T-helper 1 cell treated with Interleukin-12 subunit alpha and Interleukin-12 subunit beta and Interleukin-4 antibody, amounts not matched to agents 30 μg/mL and 1 μg/mL, for 36 hours (primary cell): Measurements from ENCODE around the gene ELF2.
A peak's percentile ranks its signal among the peaks of the same experiment; 100 is the strongest.
"Not testable (repeated sequence)": the region's sequence is repeated elsewhere in the genome, so short reads cannot be mapped to it uniquely, and the experiment has no call there.

Source experiments
- H3K27ac Mint-ChIP-seq: one replicate; pipeline ENCODE4 v1.8.0; 2021; ENCODE audit warnings: mild to moderate bottlenecking, mixed read lengths
- H3K27me3 Mint-ChIP-seq: one replicate; pipeline ENCODE4 v1.8.0; 2021; ENCODE audit warnings: low read depth, mixed read lengths
- H3K36me3 Mint-ChIP-seq: one replicate; pipeline ENCODE4 v1.8.0; 2021; ENCODE audit warnings: low read depth, mixed read lengths
- H3K4me1 Mint-ChIP-seq: one replicate; pipeline ENCODE4 v1.8.0; 2021; ENCODE audit warnings: low read depth, mixed read lengths
- H3K4me3 Mint-ChIP-seq: one replicate; pipeline ENCODE4 v1.8.0; 2021; ENCODE audit warnings: mild to moderate bottlenecking, moderate library complexity, mixed read lengths
- H3K9me3 Mint-ChIP-seq: one replicate; pipeline ENCODE4 v1.8.0; 2021; ENCODE audit warnings: mixed read lengths

ELF2 gene

DNA sequence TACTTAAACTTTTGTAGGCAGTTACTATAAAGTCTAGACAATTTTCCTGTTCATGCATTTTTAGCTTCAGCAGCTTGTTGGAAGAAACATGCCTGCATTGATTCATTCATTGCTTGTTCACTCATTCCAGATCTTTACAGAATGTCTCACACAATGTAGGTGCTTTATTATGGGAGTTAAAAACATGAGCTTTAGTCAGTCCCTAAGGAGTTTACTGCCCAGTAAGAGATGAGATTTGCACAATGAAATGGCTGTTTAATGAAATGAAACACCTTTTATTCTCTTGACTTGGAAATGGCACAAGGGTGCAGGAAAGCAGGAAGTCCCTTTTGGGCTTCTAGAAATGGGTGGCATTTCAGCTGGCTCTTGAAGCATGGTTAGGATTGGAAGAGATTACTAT, 158.5 kb downstream of the ELF2 start:
- Mint-ChIP-seq H3K27ac (no peak overlapping the region), H3K4me3 (no peak overlapping the region), H3K27me3 (no peaks in the 10 kb centered on the region), H3K4me1 (peaks cover 30% of the 10 kb centered on the region), H3K9me3 (no peaks in the 10 kb centered on the region), H3K36me3 (peaks cover 12% of the 10 kb centered on the region)

DNA sequence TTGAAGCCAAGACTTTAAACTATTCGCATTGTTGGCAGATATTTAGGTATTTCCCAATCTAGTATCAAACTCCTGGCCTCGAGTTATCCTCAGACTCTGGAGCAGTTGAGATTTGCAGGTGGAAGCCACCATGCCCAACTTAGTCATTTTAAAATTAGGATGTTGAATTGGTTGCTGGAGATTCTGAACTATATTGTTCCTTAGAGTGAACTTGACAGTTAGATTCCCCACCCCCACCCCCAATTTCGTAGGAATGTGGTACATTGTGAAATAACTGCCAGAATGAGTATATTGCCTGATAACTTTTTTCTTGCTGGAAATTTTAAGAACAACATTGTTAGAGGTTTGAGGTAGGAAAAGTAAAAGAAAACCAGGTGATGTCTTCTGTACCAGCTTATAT, 159.2 kb downstream of the ELF2 start:
- H3K4me1 Mint-ChIP-seq = peaks cover 28% of the 10 kb centered on the region
- H3K4me3 Mint-ChIP-seq = no peak overlapping the region
- no peaks in the 10 kb centered on the region for H3K27me3 Mint-ChIP-seq
- no peaks in the 10 kb centered on the region for H3K9me3 Mint-ChIP-seq
- peaks cover 12% of the 10 kb centered on the region for H3K36me3 Mint-ChIP-seq
- H3K27ac Mint-ChIP-seq = no peak overlapping the region

DNA sequence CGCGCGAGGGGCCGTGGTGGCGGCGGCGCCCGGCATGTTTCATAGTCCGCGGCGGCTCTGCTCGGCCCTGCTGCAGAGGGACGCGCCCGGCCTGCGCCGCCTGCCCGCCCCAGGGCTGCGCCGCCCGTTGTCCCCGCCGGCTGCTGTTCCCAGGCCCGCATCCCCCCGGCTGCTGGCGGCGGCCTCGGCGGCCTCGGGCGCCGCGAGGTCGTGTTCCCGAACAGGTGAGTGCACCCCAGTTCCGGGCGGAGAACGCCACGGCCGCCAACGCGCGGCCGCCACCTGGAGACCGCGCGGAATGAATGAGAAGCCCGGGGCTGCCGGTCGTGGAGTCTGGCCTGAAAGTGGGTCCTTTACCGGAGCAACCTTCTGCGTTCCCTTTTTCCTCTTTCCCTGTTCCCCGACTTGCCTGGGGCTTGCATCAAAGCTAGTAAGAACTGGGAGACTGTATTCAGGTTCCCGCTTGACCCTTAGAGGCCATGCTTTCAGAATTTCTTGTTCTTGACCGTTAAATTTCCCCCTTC, 161.0 kb downstream of the ELF2 start:
- H3K9me3 Mint-ChIP-seq = no peaks in the 10 kb centered on the region
- peak overlapping the region; percentile 87 for H3K27ac Mint-ChIP-seq
- peak overlapping the region; percentile 86 for H3K4me3 Mint-ChIP-seq
- no peaks in the 10 kb centered on the region for H3K27me3 Mint-ChIP-seq
- H3K4me1 Mint-ChIP-seq = peaks cover 28% of the 10 kb centered on the region
- peaks cover 10% of the 10 kb centered on the region for H3K36me3 Mint-ChIP-seq

DNA sequence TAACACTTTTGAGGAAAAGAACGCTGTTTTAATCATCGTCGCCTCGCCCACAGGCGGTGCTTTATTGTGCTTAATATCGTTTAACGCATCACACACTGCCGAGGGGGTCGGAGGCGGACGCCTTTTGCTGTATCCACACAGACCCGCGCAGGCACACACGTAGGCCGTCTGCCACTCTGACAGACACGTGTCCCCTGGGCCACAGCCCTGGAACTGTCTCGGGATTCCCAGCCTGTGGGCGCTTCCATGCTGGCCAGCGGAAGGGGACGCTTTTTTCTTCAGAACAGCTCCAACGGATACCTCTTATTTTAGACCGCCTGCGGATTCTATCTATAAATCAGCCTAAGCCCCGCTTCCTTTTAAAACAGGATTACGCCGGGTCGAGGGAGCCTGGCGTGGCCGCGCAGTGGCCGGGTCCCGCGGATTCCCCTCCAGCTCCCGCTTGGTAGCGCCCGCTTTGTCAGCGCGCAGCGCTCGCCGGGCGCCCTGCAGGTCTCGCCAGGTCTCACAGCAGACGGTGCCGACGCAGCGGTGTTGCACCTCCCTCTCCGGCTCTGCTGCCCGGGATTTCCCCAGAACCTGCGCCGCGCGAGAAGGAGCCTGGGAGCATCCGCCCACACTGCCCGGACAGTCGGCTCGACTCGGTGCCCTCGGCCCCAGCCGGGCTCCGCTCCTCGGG, 161.6 kb downstream of the ELF2 start, which contains the start of gene NOCT:
Gene NOCT (plus strand): TSS at position 513 of the 679 bp plus-strand sequence. CDS start 201 bp downstream, outside the sequence.
- peak within 1 kb of the TSS; percentile 86 for H3K4me3 Mint-ChIP-seq
- H3K4me1 Mint-ChIP-seq = peaks cover 28% of the 10 kb centered on the region
- H3K27ac Mint-ChIP-seq = peak within 1 kb of the TSS; percentile 87
- H3K36me3 Mint-ChIP-seq = peaks cover 9% of the 10 kb centered on the region
- H3K27me3 Mint-ChIP-seq = no peaks in the 10 kb centered on the region
- H3K9me3 Mint-ChIP-seq = no peaks in the 10 kb centered on the region

DNA sequence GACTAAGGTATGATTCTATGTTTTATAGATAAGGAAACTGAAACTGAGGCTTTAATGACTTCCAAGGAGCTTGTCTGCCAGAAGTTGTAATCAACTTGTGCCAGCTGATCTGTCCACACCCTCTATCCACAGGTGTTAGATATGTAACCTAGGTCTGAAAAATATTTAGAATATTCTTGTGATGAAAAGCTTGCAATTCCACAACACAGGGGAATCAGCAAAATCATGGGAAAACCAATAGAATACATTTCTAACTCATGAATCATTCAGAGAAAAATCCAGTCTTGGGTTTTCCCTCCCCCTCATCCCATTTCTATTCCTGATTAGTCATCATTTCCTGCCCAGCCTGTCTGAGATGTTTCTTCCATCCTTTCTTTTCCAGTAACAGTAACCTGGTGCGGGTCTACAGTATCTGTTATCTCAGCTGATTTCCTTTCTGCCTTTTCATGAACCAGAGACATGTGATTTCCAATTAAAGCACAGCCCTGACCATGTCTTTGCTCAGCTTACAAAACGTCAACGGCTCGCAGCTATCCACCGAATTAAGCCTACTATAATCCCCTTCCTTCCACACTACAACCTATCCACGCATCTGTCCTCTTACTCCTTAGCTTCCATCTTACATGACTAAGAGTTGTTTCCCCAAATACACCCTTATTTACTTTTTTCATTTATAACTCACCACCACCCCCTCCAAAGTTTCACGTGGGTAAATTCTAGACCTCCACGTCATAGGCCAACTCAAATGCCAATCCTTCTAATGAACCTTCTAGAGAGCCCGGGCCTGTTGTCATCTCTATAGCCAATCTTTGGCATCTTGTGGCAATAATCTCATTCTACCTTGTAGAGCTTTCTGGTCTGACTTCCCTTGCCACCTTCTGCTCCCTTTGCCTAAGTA, 162.4 kb downstream of the ELF2 start:
- H3K4me1 Mint-ChIP-seq = peaks cover 28% of the 10 kb centered on the region
- peaks cover 3% of the 10 kb centered on the region for H3K36me3 Mint-ChIP-seq
- H3K9me3 Mint-ChIP-seq = no peaks in the 10 kb centered on the region
- no peaks in the 10 kb centered on the region for H3K27me3 Mint-ChIP-seq
- H3K4me3 Mint-ChIP-seq = peak overlapping the region; percentile 78
- H3K27ac Mint-ChIP-seq = peak overlapping the region; percentile 87

DNA sequence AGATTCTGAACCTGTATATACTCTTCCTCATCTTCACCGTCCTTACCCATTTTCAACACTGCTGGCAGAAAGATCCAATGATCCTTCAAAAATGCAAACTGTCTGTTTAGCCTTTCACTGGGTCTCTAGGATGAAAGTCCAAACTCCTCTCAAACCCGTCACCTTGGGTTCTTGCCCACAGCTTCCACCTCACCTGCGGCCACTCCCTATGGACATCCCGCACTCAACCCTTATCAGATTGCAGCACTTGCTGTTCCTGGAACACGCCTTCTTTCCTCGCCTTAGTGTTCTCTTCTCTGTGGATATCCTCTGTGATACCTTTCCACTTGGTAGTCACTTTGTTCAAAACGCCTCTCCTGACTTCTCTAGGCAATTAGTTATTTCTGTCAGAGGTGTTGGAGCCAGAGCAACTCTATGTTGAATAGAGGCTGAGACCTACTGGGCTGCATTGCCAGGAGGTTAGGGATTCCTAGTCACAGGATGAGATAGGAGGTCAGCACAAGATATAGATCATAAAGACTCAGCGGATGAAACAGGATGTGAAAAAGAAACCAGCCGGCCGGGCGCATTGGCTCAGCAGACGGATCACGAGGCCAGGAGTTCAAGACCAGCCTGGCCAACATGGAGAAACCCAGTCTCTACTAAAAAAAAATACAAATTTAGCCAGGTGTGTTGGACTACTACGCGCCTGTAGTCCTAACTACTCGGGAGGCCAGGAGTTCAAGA, 165.6 kb downstream of the ELF2 start:
- H3K36me3 Mint-ChIP-seq = no peaks in the 10 kb centered on the region
- no peak overlapping the region for H3K4me3 Mint-ChIP-seq
- peaks cover 3% of the 10 kb centered on the region for H3K9me3 Mint-ChIP-seq
- H3K27me3 Mint-ChIP-seq = no peaks in the 10 kb centered on the region
- H3K27ac Mint-ChIP-seq = no peak overlapping the region
- H3K4me1 Mint-ChIP-seq = peaks cover 16% of the 10 kb centered on the region

DNA sequence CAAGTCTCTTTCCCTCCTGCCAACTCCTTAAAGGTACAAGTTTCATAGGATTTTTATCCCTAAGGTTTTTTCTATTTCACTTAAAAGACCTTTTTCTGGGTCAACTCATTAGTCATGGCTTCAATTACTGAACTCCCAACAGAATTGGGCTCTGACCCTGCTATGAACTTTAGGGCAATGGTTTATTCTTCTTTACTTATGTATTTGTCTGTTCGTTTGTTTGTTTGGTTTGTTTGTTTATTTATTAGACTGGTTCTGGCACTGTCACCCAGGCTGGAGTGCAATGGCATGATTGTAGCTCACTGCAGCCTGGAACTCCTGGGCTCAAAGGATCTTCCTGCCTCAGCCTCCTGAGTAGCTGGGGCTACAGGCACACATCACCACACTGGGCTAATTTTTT, 167.3 kb downstream of the ELF2 start:
- no peak overlapping the region for H3K4me3 Mint-ChIP-seq

DNA sequence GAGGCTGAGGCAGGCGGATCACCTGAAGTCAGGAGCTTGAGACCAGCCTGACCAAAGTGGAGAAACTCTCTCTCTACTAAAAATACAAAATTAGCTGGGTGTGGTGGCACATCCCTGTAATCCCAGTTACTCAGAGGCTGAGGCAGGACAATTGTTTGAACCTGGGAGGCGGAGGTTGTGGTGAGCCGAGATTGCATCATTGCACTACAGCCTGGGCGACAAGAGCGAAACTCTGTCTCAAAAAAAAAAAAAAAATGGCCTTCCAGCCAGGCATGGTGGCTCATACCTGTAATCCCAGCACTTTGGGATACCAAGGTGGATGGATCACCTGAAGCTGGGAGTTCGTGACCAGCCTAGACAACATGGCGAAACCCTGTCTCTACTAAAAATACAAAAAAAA, 168.7 kb downstream of the ELF2 start:
- not testable (repeated sequence) for H3K4me1 Mint-ChIP-seq, H3K27ac Mint-ChIP-seq, H3K9me3 Mint-ChIP-seq, H3K27me3 Mint-ChIP-seq, H3K4me3 Mint-ChIP-seq, H3K36me3 Mint-ChIP-seq

More for the DNA sequence above, 167.3 kb downstream of the ELF2 start:
- Mint-ChIP-seq H3K27me3 (no peaks in the 10 kb centered on the region), H3K27ac (no peak overlapping the region), H3K9me3 (peaks cover 3% of the 10 kb centered on the region), H3K36me3 (no peaks in the 10 kb centered on the region), H3K4me1 (peaks cover 8% of the 10 kb centered on the region)

DNA sequence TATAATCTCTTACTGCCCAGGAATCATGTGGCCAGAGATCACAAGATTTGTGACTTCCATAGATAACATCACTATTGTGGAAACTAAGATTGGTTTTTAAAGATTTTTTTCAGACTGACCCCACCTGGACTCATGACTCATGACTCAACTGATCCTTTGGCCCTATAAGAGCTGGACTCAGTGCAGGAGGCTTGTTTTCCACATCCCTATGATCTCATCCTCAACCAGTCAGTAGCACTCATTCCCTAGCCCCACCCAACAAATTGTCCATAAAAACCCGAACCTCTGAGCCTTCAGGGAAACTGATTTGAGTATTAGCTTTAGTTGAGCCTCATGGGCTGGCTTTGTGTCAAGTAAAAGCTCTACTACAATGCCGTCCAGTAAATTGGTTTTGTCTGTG, 169.4 kb downstream of the ELF2 start:
- Mint-ChIP-seq H3K4me3 (no peak overlapping the region), H3K9me3 (peaks cover 3% of the 10 kb centered on the region), H3K27ac (no peak overlapping the region), H3K36me3 (no peaks in the 10 kb centered on the region), H3K4me1 (no peaks in the 10 kb centered on the region), H3K27me3 (no peaks in the 10 kb centered on the region)
